H1 (cell line): ENCODE results near the gene TPO.

Experiments used
- BCL11A ChIP-seq, 2 experiments: IDR thresholded peaks; one replicate each; pipeline ENCODE4 v1.6.1; 2011; ENCODE audit warnings: low read depth in 2 of 2, low read length in 2 of 2, mild to moderate bottlenecking in 2 of 2
- EGR1 ChIP-seq: IDR thresholded peaks from 2 replicates; pipeline ENCODE4 v1.6.1; 2011; ENCODE audit warnings: low read depth, low read length, borderline replicate concordance
- EP300 ChIP-seq, 2 experiments: IDR thresholded peaks; 1 replicate in 1 of 2; 2 replicates in 1 of 2; pipeline ENCODE4 v1.6.1; 2011 to 2012; ENCODE audit warnings: low read depth in 2 of 2, low read length in 2 of 2, mild to moderate bottlenecking in 2 of 2, borderline replicate concordance in 1 of 2, inconsistent platforms in 1 of 2, moderate library complexity in 1 of 2
- EZH2 ChIP-seq: fragments of 200-600 bp; sonication (generic); IDR thresholded peaks from 2 replicates; pipeline ENCODE4 v1.7.1; 2012; ENCODE audit warnings: low read depth, mild to moderate bottlenecking, moderate library complexity, low read length, inconsistent platforms; ENCODE audit not compliant: severe bottlenecking
- GABPA ChIP-seq: IDR thresholded peaks from 2 replicates; pipeline ENCODE4 v1.6.1; 2011; ENCODE audit warnings: mild to moderate bottlenecking, low read length, moderate library complexity, borderline replicate concordance; ENCODE audit not compliant: insufficient read depth
- MAFK ChIP-seq: IDR thresholded peaks from 2 replicates; pipeline ENCODE4 v1.6.1; 2012; ENCODE audit warnings: low read depth, mild to moderate bottlenecking, improper control_type of control experiment, low read length
- NANOG ChIP-seq: IDR thresholded peaks from 2 replicates; pipeline ENCODE4 v1.6.1; 2011; ENCODE audit warnings: low read length, low read depth, mild to moderate bottlenecking, inconsistent platforms; ENCODE audit not compliant: insufficient read depth, poor library complexity, severe bottlenecking
- POLR2A ChIP-seq, 2 experiments: IDR thresholded peaks; 1 replicate in 1 of 2; 2 replicates in 1 of 2; pipeline ENCODE4 v1.6.1; 2011; ENCODE audit warnings: low read depth in 2 of 2, low read length in 2 of 2, mild to moderate bottlenecking in 2 of 2; ENCODE audit errors: control extremely low read depth in 1 of 2
- POU5F1 ChIP-seq: IDR thresholded peaks from 2 replicates; pipeline ENCODE4 v1.6.1; 2011; ENCODE audit warnings: low read depth, mild to moderate bottlenecking, low read length, moderate library complexity
- RFX5 ChIP-seq: IDR thresholded peaks from 2 replicates; pipeline ENCODE4 v1.6.1; 2011; ENCODE audit warnings: low read depth, low read length, improper control_type of control experiment, borderline replicate concordance
- SAP30 ChIP-seq: fragments of 300-600 bp; sonication (generic); IDR thresholded peaks from 2 replicates; pipeline ENCODE4 v1.7.1; 2012; ENCODE audit warnings: low read length, moderate library complexity, mild to moderate bottlenecking, inconsistent platforms; ENCODE audit not compliant: insufficient read depth, insufficient replicate concordance
- YY1 ChIP-seq: IDR thresholded peaks from 2 replicates; pipeline ENCODE4 v1.6.1; 2011; ENCODE audit warnings: low read depth, mild to moderate bottlenecking, low read length
- TF ChIP-seq, protein P1 (sequence below), 3 experiments: IDR thresholded peaks; 1 replicate in 2 of 3; 2 replicates in 1 of 3; pipeline versions ENCODE4 v1.5.1 to v1.6.1; 2011; ENCODE audit warnings: low read length in 3 of 3, mild to moderate bottlenecking in 3 of 3, inconsistent platforms in 2 of 3, low read depth in 1 of 3, moderate library complexity in 1 of 3; ENCODE audit not compliant: insufficient read depth in 1 of 3; ENCODE audit errors: control extremely low read depth in 1 of 3

DNA sequence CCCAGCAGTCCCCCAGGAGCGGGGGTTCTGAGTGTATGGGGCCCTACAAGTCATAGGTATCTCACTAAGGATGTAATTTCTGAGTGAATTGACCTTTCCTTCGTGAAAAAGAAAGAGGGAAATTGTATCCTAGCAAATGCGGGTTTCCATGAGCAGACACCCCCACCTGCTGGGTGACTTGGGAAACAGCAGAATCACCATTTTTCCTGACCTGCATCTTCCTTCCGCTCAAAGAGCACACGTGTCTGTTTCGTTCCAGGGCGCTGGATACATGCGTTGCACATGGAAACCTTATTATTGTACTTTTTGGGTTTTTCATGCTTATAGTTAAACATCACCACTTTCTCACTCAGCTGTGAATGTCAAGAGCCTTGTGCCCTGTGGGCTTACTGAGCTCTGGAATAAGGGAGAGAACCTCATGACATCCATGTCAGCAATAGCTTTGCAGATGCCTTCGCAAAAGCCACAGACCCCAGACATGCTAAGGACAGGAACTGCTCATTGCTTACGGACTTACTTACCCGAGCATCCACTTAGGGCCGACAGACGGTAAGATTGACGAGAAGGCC lies 132.8 kb downstream of the TPO start:
- no peak for TF ChIP-seq MAFK
- TF ChIP-seq POU5F1, result no peak
- no peak for TF ChIP-seq NANOG
- no peak for TF ChIP-seq RFX5
- TF ChIP-seq, protein P1, sequence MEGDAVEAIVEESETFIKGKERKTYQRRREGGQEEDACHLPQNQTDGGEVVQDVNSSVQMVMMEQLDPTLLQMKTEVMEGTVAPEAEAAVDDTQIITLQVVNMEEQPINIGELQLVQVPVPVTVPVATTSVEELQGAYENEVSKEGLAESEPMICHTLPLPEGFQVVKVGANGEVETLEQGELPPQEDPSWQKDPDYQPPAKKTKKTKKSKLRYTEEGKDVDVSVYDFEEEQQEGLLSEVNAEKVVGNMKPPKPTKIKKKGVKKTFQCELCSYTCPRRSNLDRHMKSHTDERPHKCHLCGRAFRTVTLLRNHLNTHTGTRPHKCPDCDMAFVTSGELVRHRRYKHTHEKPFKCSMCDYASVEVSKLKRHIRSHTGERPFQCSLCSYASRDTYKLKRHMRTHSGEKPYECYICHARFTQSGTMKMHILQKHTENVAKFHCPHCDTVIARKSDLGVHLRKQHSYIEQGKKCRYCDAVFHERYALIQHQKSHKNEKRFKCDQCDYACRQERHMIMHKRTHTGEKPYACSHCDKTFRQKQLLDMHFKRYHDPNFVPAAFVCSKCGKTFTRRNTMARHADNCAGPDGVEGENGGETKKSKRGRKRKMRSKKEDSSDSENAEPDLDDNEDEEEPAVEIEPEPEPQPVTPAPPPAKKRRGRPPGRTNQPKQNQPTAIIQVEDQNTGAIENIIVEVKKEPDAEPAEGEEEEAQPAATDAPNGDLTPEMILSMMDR (IDR thresholded peaks at IDR 0.05; ENCODE audit: control extremely low read depth in 1 of 3, insufficient read depth in 1 of 3, low read depth in 1 of 3, low read length in 3 of 3), result peak; percentile 71 to 88 (median 84)
- TF ChIP-seq GABPA, result no peak
- TF ChIP-seq EP300 (IDR thresholded peaks at IDR 0.05; ENCODE audit: borderline replicate concordance in 1 of 2, low read depth in 2 of 2, low read length in 2 of 2), result no peak
- no peak for TF ChIP-seq EGR1
- no peak for TF ChIP-seq EZH2
- 0 out of 2 replicates have a peak, but pooled peaks have one; percentile 37 for TF ChIP-seq YY1
- TF ChIP-seq POLR2A (IDR thresholded peaks at IDR 0.05; ENCODE audit: control extremely low read depth in 1 of 2, low read depth in 2 of 2, low read length in 2 of 2), result no peak
- no peak for TF ChIP-seq SAP30
- TF ChIP-seq BCL11A (IDR thresholded peaks at IDR 0.05; ENCODE audit: low read depth in 2 of 2, low read length in 2 of 2), result no peak
